WTC11 (cell line): ENCODE results near the gene ABCB8. TPM values are rescaled to one million over a fixed set of nuclear protein-coding genes. Genes with fewer than 3 reads are reported as not detected.

Source experiments
- ATAC-seq: fragments of 200-7000 bp; cut with Tn5 transposase; 2 replicates; pipeline ENCODE4 v1.10.0; 2021; ENCODE audit warnings: mild to moderate bottlenecking, moderate library complexity
- CTCF ChIA-PET: fragments of 300-600 bp; sonication (Branson Sonifier 250); formaldehyde crosslinking; loops from one replicate; lab custom pipeline; 2021; ENCODE audit warnings: antibody characterized with exemption; lab: Charles Lee
- POLR2A ChIA-PET: fragments of 350-600 bp; sonication (Branson Sonifier 250); formaldehyde crosslinking; loops from one replicate; lab custom pipeline; 2021; ENCODE audit warnings: antibody characterized with exemption; lab: Charles Lee
- DNase-seq: peaks from one replicate; pipeline ENCODE4 v3.0.0; 2021; ENCODE audit warnings: low spot score
- H3K27ac Mint-ChIP-seq: 2 replicates; pipeline ENCODE4 v1.8.0; 2021; ENCODE audit warnings: mixed read lengths
- H3K27me3 Mint-ChIP-seq: 2 replicates; pipeline ENCODE4 v1.8.0; 2021; ENCODE audit warnings: low read depth, mild to moderate bottlenecking, moderate library complexity, mixed read lengths
- H3K36me3 Mint-ChIP-seq: 2 replicates; pipeline ENCODE4 v1.8.0; 2021; ENCODE audit warnings: mixed read lengths
- H3K4me1 Mint-ChIP-seq: 2 replicates; pipeline ENCODE4 v1.8.0; 2022; ENCODE audit warnings: mixed read lengths
- H3K4me3 Mint-ChIP-seq: 2 replicates; pipeline ENCODE4 v1.8.0; 2021; ENCODE audit warnings: mild to moderate bottlenecking, moderate library complexity, mixed read lengths
- H3K9me3 Mint-ChIP-seq: 2 replicates; pipeline ENCODE4 v1.8.0; 2021; ENCODE audit warnings: mixed read lengths
- ATF1 ChIP-seq: sonication (generic); formaldehyde crosslinking; IDR thresholded peaks from 2 replicates; pipeline ENCODE4 v1.8.1; 2023; ENCODE audit warnings: mild to moderate bottlenecking, moderate library complexity, missing genetic modification reagents
- CBFB ChIP-seq: sonication (generic); formaldehyde crosslinking; IDR thresholded peaks from 2 replicates; pipeline ENCODE4 v1.8.1; 2022; ENCODE audit warnings: mild to moderate bottlenecking, low read depth, missing genetic modification reagents
- ELF4 ChIP-seq: sonication (generic); formaldehyde crosslinking; IDR thresholded peaks from 2 replicates; pipeline ENCODE4 v1.8.1; 2022; ENCODE audit warnings: low read depth, mild to moderate bottlenecking, moderate library complexity, missing genetic modification reagents
- GABPB1 ChIP-seq: sonication (generic); formaldehyde crosslinking; IDR thresholded peaks from 2 replicates; pipeline ENCODE4 v1.8.1; 2023; ENCODE audit warnings: mild to moderate bottlenecking, missing genetic modification reagents
- HMGA2 ChIP-seq: fragments of 250-450 bp; sonication (Bioruptor Pico); IDR thresholded peaks from 2 replicates; pipeline ENCODE4 v1.4.0; 2021; ENCODE audit warnings: mild to moderate bottlenecking, moderate library complexity
- IRF2 ChIP-seq: sonication (generic); formaldehyde crosslinking; IDR thresholded peaks from 2 replicates; pipeline ENCODE4 v1.8.0; 2022; ENCODE audit warnings: low read depth, missing genetic modification reagents, borderline replicate concordance
- NR3C1 ChIP-seq: sonication (generic); formaldehyde crosslinking; conservative IDR thresholded peaks from 2 replicates; pipeline ENCODE4 v1.8.1; 2023; ENCODE audit warnings: low read depth, mild to moderate bottlenecking, missing genetic modification reagents
- RORB ChIP-seq: fragments of 250-450 bp; sonication (Bioruptor Pico); IDR thresholded peaks from 2 replicates; pipeline ENCODE4 v1.9.0; 2021; ENCODE audit warnings: mild to moderate bottlenecking
- SOX15 ChIP-seq: fragments of 250-450 bp; sonication (Bioruptor Pico); IDR thresholded peaks from 2 replicates; pipeline ENCODE4 v1.9.0; 2021; ENCODE audit warnings: mild to moderate bottlenecking
- ZNF219 ChIP-seq: sonication (generic); formaldehyde crosslinking; IDR thresholded peaks from 2 replicates; pipeline ENCODE4 v1.8.0; 2023; ENCODE audit warnings: missing genetic modification reagents, mild to moderate bottlenecking, borderline replicate concordance
- ZNF317 ChIP-seq: sonication (generic); formaldehyde crosslinking; IDR thresholded peaks from 2 replicates; pipeline ENCODE4 v1.8.1; 2023; ENCODE audit warnings: low read depth, mild to moderate bottlenecking, moderate library complexity, missing genetic modification reagents, borderline replicate concordance
- ZNF671 ChIP-seq: fragments of 250-450 bp; sonication (Bioruptor Pico); IDR thresholded peaks from 2 replicates; pipeline ENCODE4 v1.8.0; 2021; ENCODE audit warnings: mild to moderate bottlenecking
- total RNA-seq: library from RNA; stranded (reverse); gene quantifications from 3 replicates; pipeline ENCODE4 v1.2.3, GENCODE V29; 2021
- TF ChIP-seq, protein P1 (sequence below): fragments of 250-450 bp; sonication (Bioruptor Pico); IDR thresholded peaks from 2 replicates; pipeline ENCODE4 v1.8.0; 2021; ENCODE audit warnings: mild to moderate bottlenecking
- TF ChIP-seq, protein P2 (sequence below): sonication (generic); formaldehyde crosslinking; IDR thresholded peaks from 2 replicates; pipeline ENCODE4 v1.8.1; 2022; ENCODE audit warnings: low read depth, mild to moderate bottlenecking, moderate library complexity, missing genetic modification reagents, borderline replicate concordance
- TF ChIP-seq, protein P3 (sequence below): sonication (generic); formaldehyde crosslinking; IDR thresholded peaks from 2 replicates; pipeline ENCODE4 v1.8.1; 2022; ENCODE audit warnings: mild to moderate bottlenecking, moderate library complexity, missing genetic modification reagents
- TF ChIP-seq, protein P4 (sequence below): sonication (generic); formaldehyde crosslinking; conservative IDR thresholded peaks from 2 replicates; pipeline ENCODE4 v1.8.1; 2023; ENCODE audit warnings: mild to moderate bottlenecking, low read depth, missing genetic modification reagents, moderate library complexity
- TF ChIP-seq, protein P5 (sequence below): sonication (generic); formaldehyde crosslinking; conservative IDR thresholded peaks from 2 replicates; pipeline ENCODE4 v1.8.1; 2022; ENCODE audit warnings: mild to moderate bottlenecking, missing genetic modification reagents
- TF ChIP-seq, protein P6 (sequence below): sonication (generic); formaldehyde crosslinking; IDR thresholded peaks from 2 replicates; pipeline ENCODE4 v1.8.1; 2023; ENCODE audit warnings: mild to moderate bottlenecking, missing genetic modification reagents
- TF ChIP-seq, protein P7 (sequence below): sonication (generic); formaldehyde crosslinking; IDR thresholded peaks from 2 replicates; pipeline ENCODE4 v1.8.1; 2023; ENCODE audit warnings: mild to moderate bottlenecking, missing genetic modification reagents

Gene ABCB8
- total RNA-seq, 1 experiment from 2014 or later, result 35.9 TPM

DNA sequence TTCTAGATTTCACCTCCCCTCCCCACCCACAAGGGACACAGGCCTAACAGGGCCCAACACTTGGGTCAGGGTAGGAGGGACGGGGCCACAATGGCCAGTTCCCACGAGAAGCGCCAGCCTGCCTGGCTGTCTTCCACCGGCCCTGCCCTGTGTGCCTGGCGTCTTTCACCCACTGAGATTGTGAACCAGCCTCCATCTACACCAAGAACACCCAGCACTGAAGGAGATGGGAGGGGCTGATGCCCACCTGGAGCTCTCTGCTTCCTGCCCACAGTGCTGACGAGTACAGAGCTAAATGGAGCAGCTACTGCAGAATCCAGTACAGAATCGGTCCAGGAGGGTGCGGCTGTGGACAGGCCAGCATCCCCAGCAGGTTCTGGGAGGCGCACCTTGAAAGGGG is 17.7 kb downstream of the ABCB8 start:
- no peaks in the 10 kb centered on the region for H3K4me1 Mint-ChIP-seq
- ChIA-PET POLR2A (no interaction called here), CTCF (interaction anchor here (0.7 to 2.3 kb wide), 2 partner anchors 28 to 81 kb away, joined by 3 to 6 read pairs; no protein-coding TSS in a partner anchor)
- H3K27ac Mint-ChIP-seq, result no peak overlapping the region
- ATAC-seq, result no peak
- H3K9me3 Mint-ChIP-seq, result no peaks in the 10 kb centered on the region
- TF ChIP-seq ZNF317 (CRISPR knock-in tag), result no peak
- TF ChIP-seq, protein P1, sequence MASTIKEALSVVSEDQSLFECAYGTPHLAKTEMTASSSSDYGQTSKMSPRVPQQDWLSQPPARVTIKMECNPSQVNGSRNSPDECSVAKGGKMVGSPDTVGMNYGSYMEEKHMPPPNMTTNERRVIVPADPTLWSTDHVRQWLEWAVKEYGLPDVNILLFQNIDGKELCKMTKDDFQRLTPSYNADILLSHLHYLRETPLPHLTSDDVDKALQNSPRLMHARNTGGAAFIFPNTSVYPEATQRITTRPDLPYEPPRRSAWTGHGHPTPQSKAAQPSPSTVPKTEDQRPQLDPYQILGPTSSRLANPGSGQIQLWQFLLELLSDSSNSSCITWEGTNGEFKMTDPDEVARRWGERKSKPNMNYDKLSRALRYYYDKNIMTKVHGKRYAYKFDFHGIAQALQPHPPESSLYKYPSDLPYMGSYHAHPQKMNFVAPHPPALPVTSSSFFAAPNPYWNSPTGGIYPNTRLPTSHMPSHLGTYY (CRISPR knock-in tag), result no peak
- no peak for TF ChIP-seq NR3C1 (CRISPR knock-in tag)
- no peak for TF ChIP-seq HMGA2 (CRISPR knock-in tag)
- TF ChIP-seq RORB (CRISPR knock-in tag), result no peak
- TF ChIP-seq ATF1 (CRISPR knock-in tag), result no peak
- TF ChIP-seq, protein P2, sequence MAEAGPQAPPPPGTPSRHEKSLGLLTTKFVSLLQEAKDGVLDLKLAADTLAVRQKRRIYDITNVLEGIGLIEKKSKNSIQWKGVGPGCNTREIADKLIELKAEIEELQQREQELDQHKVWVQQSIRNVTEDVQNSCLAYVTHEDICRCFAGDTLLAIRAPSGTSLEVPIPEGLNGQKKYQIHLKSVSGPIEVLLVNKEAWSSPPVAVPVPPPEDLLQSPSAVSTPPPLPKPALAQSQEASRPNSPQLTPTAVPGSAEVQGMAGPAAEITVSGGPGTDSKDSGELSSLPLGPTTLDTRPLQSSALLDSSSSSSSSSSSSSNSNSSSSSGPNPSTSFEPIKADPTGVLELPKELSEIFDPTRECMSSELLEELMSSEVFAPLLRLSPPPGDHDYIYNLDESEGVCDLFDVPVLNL, result no peak
- TF ChIP-seq ZNF219 (CRISPR knock-in tag), result no peak
- TF ChIP-seq, protein P3, sequence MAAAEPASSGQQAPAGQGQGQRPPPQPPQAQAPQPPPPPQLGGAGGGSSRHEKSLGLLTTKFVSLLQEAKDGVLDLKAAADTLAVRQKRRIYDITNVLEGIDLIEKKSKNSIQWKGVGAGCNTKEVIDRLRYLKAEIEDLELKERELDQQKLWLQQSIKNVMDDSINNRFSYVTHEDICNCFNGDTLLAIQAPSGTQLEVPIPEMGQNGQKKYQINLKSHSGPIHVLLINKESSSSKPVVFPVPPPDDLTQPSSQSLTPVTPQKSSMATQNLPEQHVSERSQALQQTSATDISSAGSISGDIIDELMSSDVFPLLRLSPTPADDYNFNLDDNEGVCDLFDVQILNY, result no peak
- TF ChIP-seq ZNF671 (CRISPR knock-in tag), result no peak
- TF ChIP-seq, protein P4, sequence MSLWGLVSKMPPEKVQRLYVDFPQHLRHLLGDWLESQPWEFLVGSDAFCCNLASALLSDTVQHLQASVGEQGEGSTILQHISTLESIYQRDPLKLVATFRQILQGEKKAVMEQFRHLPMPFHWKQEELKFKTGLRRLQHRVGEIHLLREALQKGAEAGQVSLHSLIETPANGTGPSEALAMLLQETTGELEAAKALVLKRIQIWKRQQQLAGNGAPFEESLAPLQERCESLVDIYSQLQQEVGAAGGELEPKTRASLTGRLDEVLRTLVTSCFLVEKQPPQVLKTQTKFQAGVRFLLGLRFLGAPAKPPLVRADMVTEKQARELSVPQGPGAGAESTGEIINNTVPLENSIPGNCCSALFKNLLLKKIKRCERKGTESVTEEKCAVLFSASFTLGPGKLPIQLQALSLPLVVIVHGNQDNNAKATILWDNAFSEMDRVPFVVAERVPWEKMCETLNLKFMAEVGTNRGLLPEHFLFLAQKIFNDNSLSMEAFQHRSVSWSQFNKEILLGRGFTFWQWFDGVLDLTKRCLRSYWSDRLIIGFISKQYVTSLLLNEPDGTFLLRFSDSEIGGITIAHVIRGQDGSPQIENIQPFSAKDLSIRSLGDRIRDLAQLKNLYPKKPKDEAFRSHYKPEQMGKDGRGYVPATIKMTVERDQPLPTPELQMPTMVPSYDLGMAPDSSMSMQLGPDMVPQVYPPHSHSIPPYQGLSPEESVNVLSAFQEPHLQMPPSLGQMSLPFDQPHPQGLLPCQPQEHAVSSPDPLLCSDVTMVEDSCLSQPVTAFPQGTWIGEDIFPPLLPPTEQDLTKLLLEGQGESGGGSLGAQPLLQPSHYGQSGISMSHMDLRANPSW (CRISPR knock-in tag), result no peak
- TF ChIP-seq IRF2 (CRISPR knock-in tag), result no peak
- TF ChIP-seq CBFB, result no peak
- TF ChIP-seq, protein P5, sequence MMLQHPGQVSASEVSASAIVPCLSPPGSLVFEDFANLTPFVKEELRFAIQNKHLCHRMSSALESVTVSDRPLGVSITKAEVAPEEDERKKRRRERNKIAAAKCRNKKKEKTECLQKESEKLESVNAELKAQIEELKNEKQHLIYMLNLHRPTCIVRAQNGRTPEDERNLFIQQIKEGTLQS (CRISPR knock-in tag), result no peak
- no peak for TF ChIP-seq SOX15 (CRISPR knock-in tag)
- TF ChIP-seq, protein P6, sequence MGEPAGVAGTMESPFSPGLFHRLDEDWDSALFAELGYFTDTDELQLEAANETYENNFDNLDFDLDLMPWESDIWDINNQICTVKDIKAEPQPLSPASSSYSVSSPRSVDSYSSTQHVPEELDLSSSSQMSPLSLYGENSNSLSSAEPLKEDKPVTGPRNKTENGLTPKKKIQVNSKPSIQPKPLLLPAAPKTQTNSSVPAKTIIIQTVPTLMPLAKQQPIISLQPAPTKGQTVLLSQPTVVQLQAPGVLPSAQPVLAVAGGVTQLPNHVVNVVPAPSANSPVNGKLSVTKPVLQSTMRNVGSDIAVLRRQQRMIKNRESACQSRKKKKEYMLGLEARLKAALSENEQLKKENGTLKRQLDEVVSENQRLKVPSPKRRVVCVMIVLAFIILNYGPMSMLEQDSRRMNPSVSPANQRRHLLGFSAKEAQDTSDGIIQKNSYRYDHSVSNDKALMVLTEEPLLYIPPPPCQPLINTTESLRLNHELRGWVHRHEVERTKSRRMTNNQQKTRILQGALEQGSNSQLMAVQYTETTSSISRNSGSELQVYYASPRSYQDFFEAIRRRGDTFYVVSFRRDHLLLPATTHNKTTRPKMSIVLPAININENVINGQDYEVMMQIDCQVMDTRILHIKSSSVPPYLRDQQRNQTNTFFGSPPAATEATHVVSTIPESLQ (CRISPR knock-in tag), result no peak
- no peak for TF ChIP-seq GABPB1 (CRISPR knock-in tag)
- no peak for TF ChIP-seq ELF4
- TF ChIP-seq, protein P7, sequence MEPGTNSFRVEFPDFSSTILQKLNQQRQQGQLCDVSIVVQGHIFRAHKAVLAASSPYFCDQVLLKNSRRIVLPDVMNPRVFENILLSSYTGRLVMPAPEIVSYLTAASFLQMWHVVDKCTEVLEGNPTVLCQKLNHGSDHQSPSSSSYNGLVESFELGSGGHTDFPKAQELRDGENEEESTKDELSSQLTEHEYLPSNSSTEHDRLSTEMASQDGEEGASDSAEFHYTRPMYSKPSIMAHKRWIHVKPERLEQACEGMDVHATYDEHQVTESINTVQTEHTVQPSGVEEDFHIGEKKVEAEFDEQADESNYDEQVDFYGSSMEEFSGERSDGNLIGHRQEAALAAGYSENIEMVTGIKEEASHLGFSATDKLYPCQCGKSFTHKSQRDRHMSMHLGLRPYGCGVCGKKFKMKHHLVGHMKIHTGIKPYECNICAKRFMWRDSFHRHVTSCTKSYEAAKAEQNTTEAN, result no peak
- DNase-seq, result no peak
- H3K27me3 Mint-ChIP-seq, result peaks cover 19% of the 10 kb centered on the region
- no peak overlapping the region for H3K4me3 Mint-ChIP-seq
- H3K36me3 Mint-ChIP-seq, result no peaks in the 10 kb centered on the region
